ENCODE results near the gene AGPAT4. TPM values are rescaled to one million over a fixed set of nuclear protein-coding genes. Genes with fewer than 3 reads are reported as not detected.

Gene AGPAT4
- total RNA-seq, 4 donors from 2014 or later: 7.2 to 20.2 (median 12.5) TPM

GRCh38 chr6:161151660-161152526 lies 122.0 kb downstream of the AGPAT4 start:
- no peak for ATAC-seq (ENCODE audit: low FRiP score)
- TF ChIP-seq, protein P1, sequence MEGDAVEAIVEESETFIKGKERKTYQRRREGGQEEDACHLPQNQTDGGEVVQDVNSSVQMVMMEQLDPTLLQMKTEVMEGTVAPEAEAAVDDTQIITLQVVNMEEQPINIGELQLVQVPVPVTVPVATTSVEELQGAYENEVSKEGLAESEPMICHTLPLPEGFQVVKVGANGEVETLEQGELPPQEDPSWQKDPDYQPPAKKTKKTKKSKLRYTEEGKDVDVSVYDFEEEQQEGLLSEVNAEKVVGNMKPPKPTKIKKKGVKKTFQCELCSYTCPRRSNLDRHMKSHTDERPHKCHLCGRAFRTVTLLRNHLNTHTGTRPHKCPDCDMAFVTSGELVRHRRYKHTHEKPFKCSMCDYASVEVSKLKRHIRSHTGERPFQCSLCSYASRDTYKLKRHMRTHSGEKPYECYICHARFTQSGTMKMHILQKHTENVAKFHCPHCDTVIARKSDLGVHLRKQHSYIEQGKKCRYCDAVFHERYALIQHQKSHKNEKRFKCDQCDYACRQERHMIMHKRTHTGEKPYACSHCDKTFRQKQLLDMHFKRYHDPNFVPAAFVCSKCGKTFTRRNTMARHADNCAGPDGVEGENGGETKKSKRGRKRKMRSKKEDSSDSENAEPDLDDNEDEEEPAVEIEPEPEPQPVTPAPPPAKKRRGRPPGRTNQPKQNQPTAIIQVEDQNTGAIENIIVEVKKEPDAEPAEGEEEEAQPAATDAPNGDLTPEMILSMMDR (IDR thresholded peaks at IDR 0.05): no peak
- no peak for DNase-seq (ENCODE audit: low spot score)

GRCh38 chr6:161151059-161151645 lies 122.7 kb downstream of the AGPAT4 start:
- no peak for DNase-seq (ENCODE audit: low spot score)
- TF ChIP-seq, protein P1 (IDR thresholded peaks at IDR 0.05): no peak

GRCh38 chr6:161150566-161150965 lies 123.3 kb downstream of the AGPAT4 start:
- no peak for DNase-seq (ENCODE audit: low spot score)
- TF ChIP-seq, protein P1 (IDR thresholded peaks at IDR 0.05): no peak
- no peak for ATAC-seq (ENCODE audit: low FRiP score)

More at GRCh38 chr6:161151059-161151645, 122.7 kb downstream of the AGPAT4 start:
- no peak for ATAC-seq (ENCODE audit: low FRiP score)

DNA sequence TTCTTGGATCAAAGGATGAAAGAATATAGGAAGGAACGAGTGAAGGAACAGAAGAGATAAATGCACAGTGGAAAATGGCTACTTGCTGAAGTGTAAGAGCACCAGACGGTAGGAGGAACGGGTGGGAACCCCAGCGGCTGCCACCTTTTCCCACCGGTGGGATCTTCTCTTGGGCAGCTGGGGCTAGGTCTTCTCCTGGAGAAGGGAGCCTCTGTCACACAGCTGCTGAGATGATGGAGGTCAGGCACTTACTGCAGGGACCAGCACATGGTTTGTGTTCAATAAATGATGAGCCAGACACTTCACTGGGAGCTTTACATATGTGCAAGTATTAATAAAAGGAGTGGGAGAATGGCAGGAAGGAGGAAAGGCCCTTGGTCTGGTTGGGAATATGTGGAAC lies 123.7 kb downstream of the AGPAT4 start:
- ATAC-seq (ENCODE audit: low FRiP score): no peak
- TF ChIP-seq, protein P1 (IDR thresholded peaks at IDR 0.05): no peak
- DNase-seq (ENCODE audit: low spot score): no peak

DNA sequence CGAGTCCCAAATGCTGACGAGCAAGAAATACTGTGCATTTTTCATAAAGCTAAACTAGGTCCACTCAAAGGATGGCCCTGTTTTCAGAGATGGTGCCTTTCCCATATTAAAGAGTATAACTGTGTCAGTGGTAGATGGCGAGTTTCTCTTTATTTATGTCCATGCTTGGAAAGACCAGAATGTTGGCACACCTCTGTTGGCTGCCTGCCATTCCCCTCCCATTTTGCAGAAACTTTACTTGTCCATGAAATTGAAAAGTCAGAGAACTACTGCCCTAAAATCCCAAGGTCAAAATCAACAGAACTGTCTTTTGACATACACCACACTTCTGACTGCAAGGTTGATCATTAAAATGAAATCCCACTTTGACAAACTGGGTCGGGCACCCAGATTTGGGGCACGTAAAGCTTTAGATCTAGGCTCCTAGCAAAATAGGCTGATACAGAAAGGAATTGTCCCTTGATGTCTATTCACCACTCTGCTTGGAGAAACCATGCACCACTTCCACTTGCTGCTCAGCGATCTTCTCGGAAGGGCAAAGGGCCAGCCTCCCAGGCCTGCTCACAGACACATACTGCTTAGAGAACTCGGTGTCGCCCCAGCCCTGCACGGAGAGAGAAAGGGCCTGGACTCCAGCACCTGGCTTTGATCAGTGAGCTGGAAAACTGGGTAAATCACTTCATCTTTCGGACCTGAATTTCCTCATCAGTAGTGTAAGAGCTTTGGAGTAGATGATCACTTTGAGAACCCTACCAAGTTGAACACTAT lies 130.0 kb downstream of the AGPAT4 start:
- DNase-seq (ENCODE audit: low spot score) (no peak), ATAC-seq (ENCODE audit: low FRiP score) (no peak)
- TF ChIP-seq, protein P1 (IDR thresholded peaks at IDR 0.05): no peak

DNA sequence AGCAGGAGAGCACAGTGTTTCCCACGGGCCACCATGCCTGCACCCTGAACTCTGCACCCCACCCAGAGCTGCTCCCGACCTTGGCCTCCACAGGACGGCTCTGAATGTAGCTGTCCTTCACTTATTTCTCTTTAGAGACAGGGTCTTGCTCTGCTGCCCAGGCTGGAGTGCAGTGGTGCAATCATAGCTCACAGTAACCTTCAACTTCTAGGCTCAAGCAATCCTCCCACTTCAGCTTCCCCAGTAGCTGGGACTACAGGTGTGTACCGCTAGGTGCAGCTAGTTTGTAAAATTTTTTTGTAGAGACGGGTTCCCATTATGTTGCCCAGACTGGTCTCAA lies 130.9 kb downstream of the AGPAT4 start:
- no peak for DNase-seq (ENCODE audit: low spot score)
- ATAC-seq (ENCODE audit: low FRiP score): no peak
- TF ChIP-seq, protein P1 (IDR thresholded peaks at IDR 0.05): no peak
